ENCODE data around the gene SKAP1.

The SKAP1 gene

DNA sequence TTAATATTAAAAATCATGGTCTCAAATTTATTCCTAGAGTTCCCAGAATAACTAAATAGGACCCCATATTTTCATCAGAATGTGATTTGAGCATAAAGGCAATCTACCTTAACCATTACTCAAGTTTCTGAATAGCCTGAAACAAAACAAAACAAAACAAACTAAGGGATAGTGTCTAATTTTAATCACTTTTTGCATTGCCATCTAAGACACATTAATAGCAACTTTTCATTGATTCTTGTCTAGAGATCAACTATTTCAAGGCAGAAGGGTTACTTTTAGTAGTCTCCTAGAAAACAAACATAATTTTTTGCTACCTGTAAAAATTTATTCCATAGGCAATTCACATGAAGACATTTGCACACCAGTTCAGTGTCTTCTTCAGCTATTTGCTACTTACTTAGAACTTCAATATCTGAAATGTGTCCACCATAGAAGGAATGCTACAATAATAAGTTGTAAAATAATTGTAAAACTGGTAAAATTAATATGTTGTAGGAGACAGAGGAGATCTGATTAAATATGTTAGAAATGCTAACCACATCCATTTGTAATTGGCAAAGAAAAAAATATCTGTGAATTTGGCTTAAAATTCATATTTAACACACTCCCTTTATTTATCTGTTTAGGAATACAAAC, 94.7 kb downstream of the SKAP1 start:
- TF ChIP-seq, protein P1, sequence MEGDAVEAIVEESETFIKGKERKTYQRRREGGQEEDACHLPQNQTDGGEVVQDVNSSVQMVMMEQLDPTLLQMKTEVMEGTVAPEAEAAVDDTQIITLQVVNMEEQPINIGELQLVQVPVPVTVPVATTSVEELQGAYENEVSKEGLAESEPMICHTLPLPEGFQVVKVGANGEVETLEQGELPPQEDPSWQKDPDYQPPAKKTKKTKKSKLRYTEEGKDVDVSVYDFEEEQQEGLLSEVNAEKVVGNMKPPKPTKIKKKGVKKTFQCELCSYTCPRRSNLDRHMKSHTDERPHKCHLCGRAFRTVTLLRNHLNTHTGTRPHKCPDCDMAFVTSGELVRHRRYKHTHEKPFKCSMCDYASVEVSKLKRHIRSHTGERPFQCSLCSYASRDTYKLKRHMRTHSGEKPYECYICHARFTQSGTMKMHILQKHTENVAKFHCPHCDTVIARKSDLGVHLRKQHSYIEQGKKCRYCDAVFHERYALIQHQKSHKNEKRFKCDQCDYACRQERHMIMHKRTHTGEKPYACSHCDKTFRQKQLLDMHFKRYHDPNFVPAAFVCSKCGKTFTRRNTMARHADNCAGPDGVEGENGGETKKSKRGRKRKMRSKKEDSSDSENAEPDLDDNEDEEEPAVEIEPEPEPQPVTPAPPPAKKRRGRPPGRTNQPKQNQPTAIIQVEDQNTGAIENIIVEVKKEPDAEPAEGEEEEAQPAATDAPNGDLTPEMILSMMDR (conservative IDR thresholded peaks at IDR 0.05): no peak
- no peak for TF ChIP-seq ZFX (IDR thresholded peaks at IDR 0.05)
- H3K27ac ChIP-seq: no peak overlapping the region

DNA sequence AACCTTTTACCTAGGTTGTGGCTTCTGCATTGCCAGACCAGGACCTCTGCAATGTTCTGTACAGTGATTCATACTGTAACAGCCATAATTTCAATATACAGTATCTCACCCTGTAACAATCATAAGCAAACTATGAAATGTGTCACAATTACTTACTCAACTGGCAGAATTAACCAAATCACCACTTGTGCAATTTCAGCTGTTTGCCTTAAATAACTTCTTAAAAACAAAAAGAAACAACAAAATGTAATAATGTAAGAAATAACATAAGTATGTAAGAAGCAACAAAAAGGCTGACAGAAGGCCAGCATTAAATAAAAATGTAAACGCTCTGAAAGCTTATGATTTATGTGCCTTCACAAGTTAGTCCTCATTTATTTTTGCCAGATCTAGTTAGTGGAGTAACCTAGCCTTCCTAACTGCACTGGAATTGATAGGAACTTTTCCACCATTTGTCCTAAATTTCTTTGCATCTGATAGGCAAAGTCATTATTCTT, 96.9 kb downstream of the SKAP1 start:
- H3K27ac ChIP-seq: no peak overlapping the region
- no peak for TF ChIP-seq ZFX (IDR thresholded peaks at IDR 0.05)
- TF ChIP-seq, protein P1 (conservative IDR thresholded peaks at IDR 0.05): no peak

DNA sequence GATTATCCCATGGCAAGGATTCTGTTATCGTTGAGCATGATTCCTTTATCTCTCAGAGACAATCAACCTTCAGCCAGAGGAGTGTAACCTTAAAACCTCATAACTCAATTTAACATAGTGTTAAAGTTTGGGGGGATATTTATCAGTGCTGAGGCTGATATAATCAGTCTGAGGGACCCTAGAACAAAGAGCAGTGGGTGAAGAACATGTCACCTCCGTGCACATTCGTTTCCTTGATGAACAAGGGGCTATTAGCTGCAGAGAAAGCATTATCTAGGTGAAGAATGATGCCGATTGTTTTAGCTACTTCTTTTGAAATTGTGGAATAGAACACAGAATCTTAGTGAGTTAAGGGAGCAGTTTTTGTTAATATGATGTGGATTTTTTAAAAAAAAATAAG, 99.1 kb downstream of the SKAP1 start:
- H3K27ac ChIP-seq: no peak overlapping the region
- TF ChIP-seq, protein P1 (conservative IDR thresholded peaks at IDR 0.05): no peak
- no peak for TF ChIP-seq ZFX (IDR thresholded peaks at IDR 0.05)

DNA sequence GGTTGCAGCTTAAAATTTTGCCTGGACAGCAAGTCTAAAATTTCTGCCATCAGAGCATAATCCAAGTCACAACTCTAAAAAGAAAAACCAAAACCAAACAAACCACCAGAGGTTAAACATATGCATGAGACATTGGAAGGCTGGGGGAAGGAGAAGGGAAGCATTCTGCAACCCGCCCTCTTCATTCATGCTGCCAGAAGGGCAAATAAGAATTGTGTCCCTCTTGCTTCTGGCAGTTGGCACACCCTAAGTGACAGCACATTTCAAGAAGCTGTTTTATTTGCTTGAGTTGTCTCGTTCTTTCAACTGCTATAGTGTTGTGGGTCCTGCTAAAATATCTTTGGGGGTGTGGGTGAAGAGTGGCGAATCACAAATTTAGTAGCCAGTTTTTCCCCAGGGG, 99.6 kb downstream of the SKAP1 start:
- TF ChIP-seq, protein P1 (conservative IDR thresholded peaks at IDR 0.05): no peak
- no peak for TF ChIP-seq ZFX (IDR thresholded peaks at IDR 0.05)
- H3K27ac ChIP-seq: no peak overlapping the region

DNA sequence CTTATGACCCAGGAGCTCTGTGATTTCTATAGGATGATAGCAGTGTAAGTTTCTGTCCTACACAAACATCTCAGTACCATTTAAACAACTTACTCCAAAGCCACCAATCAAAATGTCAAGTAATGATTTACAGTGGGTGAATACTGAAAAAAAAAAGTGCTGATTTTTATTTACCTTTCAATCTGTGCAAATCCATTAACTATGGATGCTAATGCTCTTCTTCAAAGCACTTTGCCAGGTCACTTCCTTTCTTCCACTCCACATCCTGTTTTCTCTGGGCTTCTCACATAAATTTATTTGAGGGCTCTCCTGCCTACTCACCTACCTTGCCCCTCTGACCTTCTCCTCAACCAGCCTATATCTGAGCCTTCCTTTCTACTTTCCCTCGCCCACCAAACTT, 101.6 kb downstream of the SKAP1 start:
- TF ChIP-seq, protein P1 (conservative IDR thresholded peaks at IDR 0.05): no peak
- TF ChIP-seq ZFX (IDR thresholded peaks at IDR 0.05): no peak
- H3K27ac ChIP-seq: no peak overlapping the region

DNA sequence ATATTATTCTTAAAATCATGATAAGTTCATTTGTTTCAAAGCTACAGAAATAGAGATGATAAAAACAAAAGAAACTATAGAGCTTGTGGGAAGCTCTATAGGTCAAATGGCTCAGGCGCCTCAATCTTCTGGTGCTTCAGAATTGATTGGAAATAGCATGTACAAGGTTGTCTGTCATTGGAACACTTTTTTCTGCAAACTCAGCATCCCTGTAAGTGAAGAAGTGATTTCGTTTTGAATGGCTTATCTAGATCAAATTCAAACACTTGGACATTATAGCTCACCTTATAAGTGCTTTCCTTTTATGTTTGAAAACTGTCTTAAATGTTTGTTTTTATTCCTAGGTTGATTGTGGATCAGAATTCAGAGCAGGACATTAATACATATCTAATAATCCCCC, 103.7 kb downstream of the SKAP1 start:
- no peak for TF ChIP-seq ZFX (IDR thresholded peaks at IDR 0.05)
- TF ChIP-seq, protein P1 (conservative IDR thresholded peaks at IDR 0.05): no peak
- no peak overlapping the region for H3K27ac ChIP-seq

DNA sequence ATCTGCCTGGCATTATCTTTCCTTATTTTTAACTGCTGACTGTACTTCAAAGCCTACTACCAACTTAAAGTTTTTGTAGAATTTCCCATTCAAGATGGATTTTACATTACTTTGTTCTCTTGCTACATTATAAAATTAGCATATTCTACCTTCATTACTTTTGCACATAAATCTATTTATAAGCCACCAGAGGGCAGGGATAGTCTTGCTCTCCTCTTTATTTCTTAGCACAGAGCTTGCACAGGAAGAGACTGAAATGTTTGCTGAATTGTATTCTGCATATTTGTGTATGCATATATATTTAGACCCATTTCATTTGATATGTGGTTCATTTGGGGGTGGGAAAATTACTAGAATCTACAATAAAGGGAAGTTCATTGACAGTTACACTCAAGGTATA, 108.0 kb downstream of the SKAP1 start:
- H3K27ac ChIP-seq: no peak overlapping the region
- TF ChIP-seq ZFX (IDR thresholded peaks at IDR 0.05): no peak
- TF ChIP-seq, protein P1 (conservative IDR thresholded peaks at IDR 0.05): peak; percentile 32

Measured in C4-2B (cell line).